ENCODE measurements around the gene PPARG. TPM values are rescaled to one million over a fixed set of nuclear protein-coding genes. Genes with fewer than 3 reads are reported as not detected.
A peak's percentile ranks its signal among the peaks of the same experiment; 100 is the strongest.

Gene PPARG
- total and polyA plus RNA-seq, 2 of the 13 experiments (the other 11 are each of a cell fraction or from before 2014, with no cell fraction given): 13.9 to 58.3 TPM

- TF ChIP-seq ZNF543 (CRISPR knock-in tag; IDR thresholded peaks at IDR 0.05) (no peak), SAP130 (CRISPR knock-in tag; IDR thresholded peaks at IDR 0.05; ENCODE audit: low read depth) (no peak), ZNF101 (CRISPR knock-in tag; IDR thresholded peaks at IDR 0.05; ENCODE audit: borderline replicate concordance, low read depth) (no peak), RFXANK (CRISPR knock-in tag; IDR thresholded peaks at IDR 0.05) (no peak), SRSF4 (IDR thresholded peaks at IDR 0.05; ENCODE audit: low read depth, low read length, poor library complexity, severe bottlenecking) (no peak), ATRX (CRISPR knock-in tag; IDR thresholded peaks at IDR 0.05; ENCODE audit: borderline replicate concordance) (no peak), SP2 (CRISPR knock-in tag; IDR thresholded peaks at IDR 0.05) (no peak), HMG20A (CRISPR knock-in tag; IDR thresholded peaks at IDR 0.05; ENCODE audit: borderline replicate concordance) (no peak), ZNF839 (CRISPR knock-in tag; IDR thresholded peaks at IDR 0.05; ENCODE audit: borderline replicate concordance) (no peak)
These were observed 124.9 kb downstream of the PPARG start (continued) for GRCh38 chr3:12413721-12414255.

GRCh38 chr3:12415014-12415680, 126.3 kb downstream of the PPARG start:
- no TSS peak for BruUV-seq (replicated peaks)
- POLR2A ChIA-PET: no interaction called here
- no peaks in the 10 kb centered on the region for H4K20me1 ChIP-seq (ENCODE audit: insufficient read depth, low read length)
- no peaks in the 10 kb centered on the region for H3K27me3 ChIP-seq (ENCODE audit: control insufficient read depth in 1 of 2, insufficient read depth in 2 of 2, low read length in 2 of 2)
- TF ChIP-seq MTA3 (CRISPR knock-in tag; IDR thresholded peaks at IDR 0.05): no peak
- TF ChIP-seq FOXP1 (IDR thresholded peaks at IDR 0.05): no peak
- no peak for TF ChIP-seq FOXP1 (CRISPR knock-in tag; IDR thresholded peaks at IDR 0.05)
- no peak for TF ChIP-seq KDM2A (CRISPR knock-in tag; IDR thresholded peaks at IDR 0.05; ENCODE audit: borderline replicate concordance, low read depth)
- no peak for TF ChIP-seq THAP11 (CRISPR knock-in tag; IDR thresholded peaks at IDR 0.05)
- TF ChIP-seq ZNF652 (CRISPR knock-in tag; IDR thresholded peaks at IDR 0.05; ENCODE audit: borderline replicate concordance, low read depth): peak; percentile 64; the same call in 1 of the 2 replicates
- DNase-seq (ENCODE audit: low spot score): no peak
- no peak overlapping the region for H3K9ac ChIP-seq (ENCODE audit: insufficient read depth, low read depth, low read length)
- H3K4me3 ChIP-seq (replicated peaks in 1 of 3; ENCODE audit: insufficient read depth in 1 of 3, low read depth in 2 of 3, low read length in 3 of 3): no peak overlapping the region
- no peak overlapping the region for H2AFZ ChIP-seq (ENCODE audit: low read length)
- intact Hi-C loops (cut with micrococcal nuclease; ENCODE audit: unreplicated experiment): no loop called here
- no peak overlapping the region for H3K4me2 ChIP-seq (ENCODE audit: low read depth, low read length)
- no peak for FAIRE-seq
- CTCF ChIA-PET (ENCODE audit: low intra/inter-chr PET ratio, low total read pairs): no interaction called here
- 94% methylated on average over 4 of the region's 4 CpGs for WGBS (ENCODE audit: low lambda C conversion rate)
- in situ Hi-C loops (cut with HindIII; ENCODE audit: extremely low pct_ligation_motif_present, low pct_unique_long_range_greater_than_20kb): no loop called here
- no peak for ATAC-seq
- no peaks in the 10 kb centered on the region; a peak in 1 of 5 replicates for H3K36me3 ChIP-seq (replicated peaks in 1 of 2; ENCODE audit: control insufficient read depth in 1 of 2, insufficient read depth in 2 of 2, low read length in 2 of 2)
- H3K4me1 ChIP-seq (ENCODE audit: insufficient read depth, low read length): peaks cover 43% of the 10 kb centered on the region
- H3K27ac ChIP-seq (ENCODE audit: extremely low read length, insufficient read depth, low read length): no peak overlapping the region
- H3K9me3 ChIP-seq (ENCODE audit: low read length): no peaks in the 10 kb centered on the region
- H3K79me2 ChIP-seq (ENCODE audit: insufficient read depth, low read length): no peaks in the 10 kb centered on the region

Data from HepG2 (cell line).